HCT116 (cell line): Measurements from ENCODE around the gene CKLF. TPM values are rescaled to one million over a fixed set of nuclear protein-coding genes. Genes with fewer than 3 reads are reported as not detected.

ENCODE experiments used
- ATAC-seq: fragments of 200-7000 bp; cut with Tn5 transposase; 2 replicates; pipeline ENCODE4 v1.9.1; 2020; ENCODE audit warnings: mild to moderate bottlenecking, moderate library complexity
- BruUV-seq: library from RNA; stranded (reverse); fragments of 400-500 nt; replicated peaks from 2 replicates; lab custom pipeline; 2021; lab: Mats Ljungman, UMichigan
- CTCF ChIA-PET: fragments of 300-600 bp; sonication (Branson Sonifier 250); formaldehyde crosslinking; loops from one replicate; lab custom pipeline; 2021; ENCODE audit warnings: antibody characterized with exemption; lab: Charles Lee
- POLR2A ChIA-PET: fragments of 300-600, 350-600 bp; sonication (Branson Sonifier 250); formaldehyde crosslinking; loops from one replicate; lab custom pipeline; 2021; ENCODE audit warnings: antibody characterized with exemption; lab: Charles Lee
- RAD21 ChIA-PET, 2 experiments: fragments of 300-600 bp; sonication (Branson Sonifier 250); formaldehyde crosslinking; loops; one replicate each; lab custom pipeline; 2023; ENCODE audit warnings: low total read pairs in 2 of 2; ENCODE audit not compliant: uncharacterized antibody in 2 of 2, unreplicated experiment in 2 of 2, low non-redundant PET in 1 of 2; lab: Charles Lee
- DNase-seq: peaks from one replicate; pipeline ENCODE4 v3.0.0-alpha.2; 2010; ENCODE audit warnings: low read depth, low spot score
- H2AFZ ChIP-seq: fragments of 200-600 bp; shearing (Covaris generic), sonication (generic); 2 replicates; pipeline ENCODE4 v1.6.1; 2017; ENCODE audit warnings: low read depth, mixed run types, mixed read lengths, antibody characterized with exemption, low read length; ENCODE audit not compliant: poor library complexity, severe bottlenecking
- H3K27ac ChIP-seq: 2 replicates; pipeline ENCODE4 v1.5.1; 2012; ENCODE audit warnings: low read depth, low read length
- H3K27me3 ChIP-seq: fragments of 200-600 bp; sonication (generic); 2 replicates; pipeline ENCODE4 v1.6.1; 2016; ENCODE audit warnings: mixed run types, low read length, mixed read lengths; ENCODE audit not compliant: insufficient read depth
- H3K36me3 ChIP-seq, 2 experiments: fragments of 200-500 bp in 1 of 2; fragments of 200-600 bp in 1 of 2; sonication (Bioruptor generic) in 1 of 2; sonication (generic) in 1 of 2; 2 replicates each; pipeline versions ENCODE4 v1.5.1 to v1.6.1; 2014 to 2016; ENCODE audit warnings: low read length in 2 of 2, inconsistent platforms in 1 of 2, mixed read lengths in 1 of 2, mixed run types in 1 of 2; ENCODE audit not compliant: insufficient read depth in 2 of 2, control insufficient read depth in 1 of 2
- H3K4me1 ChIP-seq, 2 experiments: fragments of 200-600 bp in 1 of 2; sonication (generic) in 1 of 2; 2 replicates each; pipeline versions ENCODE4 v1.5.1 to v1.6.1; 2012 to 2017; ENCODE audit warnings: low read length in 2 of 2, inconsistent platforms in 1 of 2, mild to moderate bottlenecking in 1 of 2, mixed read lengths in 1 of 2, mixed run types in 1 of 2, moderate library complexity in 1 of 2; ENCODE audit not compliant: insufficient read depth in 2 of 2, control insufficient read depth in 1 of 2
- H3K4me2 ChIP-seq: fragments of 200-600 bp; sonication (generic); 2 replicates; pipeline ENCODE4 v1.6.1; 2017; ENCODE audit warnings: mixed run types, low read length, mixed read lengths
- H3K4me3 ChIP-seq, 2 experiments: fragments of 200-600 bp in 1 of 2; sonication (generic) in 1 of 2; replicated peaks in 1 of 2; 2 replicates each; pipeline ENCODE4 v1.5.1; 2011 to 2016; ENCODE audit warnings: low read length in 2 of 2, control low read depth in 1 of 2, low read depth in 1 of 2, mild to moderate bottlenecking in 1 of 2, mixed read lengths in 1 of 2, mixed run types in 1 of 2
- H3K79me2 ChIP-seq: fragments of 200-600 bp; sonication (generic); 2 replicates; pipeline ENCODE4 v1.6.1; 2017; ENCODE audit warnings: mild to moderate bottlenecking, mixed run types, low read length, moderate library complexity, mixed read lengths; ENCODE audit not compliant: insufficient read depth
- H3K9ac ChIP-seq: fragments of 200-600 bp; sonication (generic); 2 replicates; pipeline ENCODE4 v1.6.1; 2016; ENCODE audit warnings: low read length, mixed read lengths
- H3K9me2 ChIP-seq: fragments of 200-600 bp; sonication (generic), shearing (Covaris generic); 2 replicates; pipeline ENCODE4 v1.6.1; 2017; ENCODE audit warnings: mixed run types, mild to moderate bottlenecking, moderate library complexity; ENCODE audit not compliant: insufficient read depth
- H3K9me3 ChIP-seq, 2 experiments: fragments of 200-500 bp in 1 of 2; fragments of 200-600 bp in 1 of 2; sonication (Bioruptor generic) in 1 of 2; sonication (generic) in 1 of 2; 2 replicates each; pipeline ENCODE4 v1.6.1; 2014 to 2017; ENCODE audit warnings: low read length in 2 of 2, mixed read lengths in 2 of 2, inconsistent platforms in 1 of 2, low read depth in 1 of 2, mild to moderate bottlenecking in 1 of 2, mixed run types in 1 of 2, moderate library complexity in 1 of 2; ENCODE audit not compliant: control insufficient read depth in 1 of 2, insufficient read depth in 1 of 2
- H4K20me1 ChIP-seq: fragments of 200-600 bp; sonication (generic), shearing (Covaris generic); 2 replicates; pipeline ENCODE4 v1.6.1; 2017; ENCODE audit warnings: mixed run types, mild to moderate bottlenecking, moderate library complexity; ENCODE audit not compliant: insufficient read depth
- CBX3 ChIP-seq: IDR thresholded peaks from 2 replicates; pipeline ENCODE4 v1.6.1; 2012; ENCODE audit warnings: low read depth
- CEBPB ChIP-seq: IDR thresholded peaks from 2 replicates; pipeline ENCODE4 v1.6.1; 2012; ENCODE audit warnings: low read depth
- EGR1 ChIP-seq: IDR thresholded peaks from 2 replicates; pipeline ENCODE4 v1.6.1; 2012; ENCODE audit warnings: low read depth
- EZH2 ChIP-seq: fragments of 200-600 bp; sonication (generic); IDR thresholded peaks from 2 replicates; pipeline ENCODE4 v1.6.1; 2017; ENCODE audit warnings: antibody characterized with exemption, mixed run types
- EZH2phosphoT487 ChIP-seq: fragments of 200-600 bp; IDR thresholded peaks from 2 replicates; pipeline ENCODE4 v1.6.1; 2018; ENCODE audit warnings: antibody characterized with exemption, borderline replicate concordance
- FOSL1 ChIP-seq: IDR thresholded peaks from 2 replicates; pipeline ENCODE4 v1.6.1; 2012; ENCODE audit warnings: low read depth
- JUND ChIP-seq: IDR thresholded peaks from 2 replicates; pipeline ENCODE4 v1.6.1; 2012
- POLR2A ChIP-seq: IDR thresholded peaks from 2 replicates; pipeline ENCODE4 v1.7.0; 2011; ENCODE audit warnings: borderline replicate concordance; ENCODE audit not compliant: insufficient read depth, insufficient read length; ENCODE audit errors: extremely low read depth
- POLR2AphosphoS5 ChIP-seq: IDR thresholded peaks from 2 replicates; pipeline ENCODE4 v1.6.1; 2011; ENCODE audit warnings: mild to moderate bottlenecking, low read depth, low read length, moderate library complexity
- SIN3A ChIP-seq: IDR thresholded peaks from 2 replicates; pipeline ENCODE4 v1.6.1; 2012; ENCODE audit warnings: low read depth
- YY1 ChIP-seq: IDR thresholded peaks from 2 replicates; pipeline ENCODE4 v1.6.1; 2011; ENCODE audit warnings: low read length, low read depth, moderate library complexity, mild to moderate bottlenecking; ENCODE audit not compliant: insufficient replicate concordance; ENCODE audit errors: extremely low read depth
- ZFX ChIP-seq: fragments of 450-650 bp; IDR thresholded peaks from 2 replicates; pipeline ENCODE4 v1.6.1; 2017
- ZNF274 ChIP-seq: fragments of 200-500 bp; sonication (Bioruptor generic); IDR thresholded peaks from 2 replicates; pipeline ENCODE4 v1.6.1; 2014; ENCODE audit warnings: mild to moderate bottlenecking, low read depth, low read length, inconsistent platforms
- intact Hi-C: fragments of 100-400 bp; cut with micrococcal nuclease; formaldehyde crosslinking; loops from 2 replicates; pipeline ENCODE4 v1.10.0; 2022
- total RNA-seq: library from RNA; stranded (reverse); gene quantifications from one replicate; pipeline ENCODE4 v1.2.1, GENCODE V29; 2021; ENCODE audit not compliant: unreplicated experiment
- TF ChIP-seq, protein P1 (sequence below): IDR thresholded peaks from 2 replicates; pipeline ENCODE4 v1.6.1; 2011; ENCODE audit warnings: mild to moderate bottlenecking, low read length, moderate library complexity; ENCODE audit not compliant: insufficient replicate concordance; ENCODE audit errors: extremely low read depth
- TF ChIP-seq, protein P2 (sequence below): IDR thresholded peaks from 2 replicates; pipeline ENCODE4 v1.6.1; 2012
- TF ChIP-seq, protein P3 (sequence below): IDR thresholded peaks from 2 replicates; pipeline ENCODE4 v1.6.1; 2012; ENCODE audit warnings: low read depth

Gene CKLF
- total RNA-seq, 1 experiment from 2014 or later, result 38.6 TPM

DNA sequence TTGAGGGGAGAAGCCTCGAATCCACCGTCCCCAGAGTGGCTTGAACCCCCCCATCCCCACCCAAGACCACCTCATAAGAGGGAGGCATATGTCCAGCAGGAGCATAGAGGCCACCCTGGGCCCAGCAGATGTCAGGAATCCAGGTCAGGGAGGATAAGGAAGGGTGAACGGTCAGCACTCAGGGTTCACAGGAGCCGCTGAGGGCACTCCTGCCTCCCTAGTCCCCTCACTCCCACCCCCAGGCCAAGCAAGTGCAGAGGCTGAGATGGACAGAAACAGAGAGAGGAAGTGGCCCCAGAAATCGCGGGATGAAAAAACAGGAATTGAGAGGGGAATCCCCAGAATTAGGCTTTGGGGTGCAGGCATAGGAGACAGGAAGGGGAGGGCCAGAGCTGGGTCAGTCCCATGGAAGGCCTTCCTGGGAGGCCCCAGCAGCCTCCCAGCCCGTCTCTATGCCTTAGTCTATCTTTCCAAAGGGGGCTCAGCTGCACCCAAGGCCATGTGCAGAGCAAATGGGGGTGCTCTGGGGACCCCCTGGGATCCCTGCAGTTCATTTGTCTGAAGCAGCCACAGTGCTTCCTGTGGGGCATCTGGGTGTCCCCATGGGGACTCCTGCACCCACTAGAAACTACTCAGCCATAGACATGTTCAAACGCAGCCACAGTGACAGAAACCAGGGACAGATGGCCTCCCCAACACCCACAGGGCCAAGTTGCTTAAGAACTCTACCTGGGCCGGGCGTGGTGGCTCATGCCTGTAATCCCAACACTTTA is 53.8 kb downstream of the CKLF start (continued):
- TF ChIP-seq, protein P1, sequence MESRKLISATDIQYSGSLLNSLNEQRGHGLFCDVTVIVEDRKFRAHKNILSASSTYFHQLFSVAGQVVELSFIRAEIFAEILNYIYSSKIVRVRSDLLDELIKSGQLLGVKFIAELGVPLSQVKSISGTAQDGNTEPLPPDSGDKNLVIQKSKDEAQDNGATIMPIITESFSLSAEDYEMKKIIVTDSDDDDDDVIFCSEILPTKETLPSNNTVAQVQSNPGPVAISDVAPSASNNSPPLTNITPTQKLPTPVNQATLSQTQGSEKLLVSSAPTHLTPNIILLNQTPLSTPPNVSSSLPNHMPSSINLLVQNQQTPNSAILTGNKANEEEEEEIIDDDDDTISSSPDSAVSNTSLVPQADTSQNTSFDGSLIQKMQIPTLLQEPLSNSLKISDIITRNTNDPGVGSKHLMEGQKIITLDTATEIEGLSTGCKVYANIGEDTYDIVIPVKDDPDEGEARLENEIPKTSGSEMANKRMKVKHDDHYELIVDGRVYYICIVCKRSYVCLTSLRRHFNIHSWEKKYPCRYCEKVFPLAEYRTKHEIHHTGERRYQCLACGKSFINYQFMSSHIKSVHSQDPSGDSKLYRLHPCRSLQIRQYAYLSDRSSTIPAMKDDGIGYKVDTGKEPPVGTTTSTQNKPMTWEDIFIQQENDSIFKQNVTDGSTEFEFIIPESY, result no peak
- TF ChIP-seq ZFX (no peak), EZH2 (no peak), CEBPB (no peak), YY1 (no peak)

DNA sequence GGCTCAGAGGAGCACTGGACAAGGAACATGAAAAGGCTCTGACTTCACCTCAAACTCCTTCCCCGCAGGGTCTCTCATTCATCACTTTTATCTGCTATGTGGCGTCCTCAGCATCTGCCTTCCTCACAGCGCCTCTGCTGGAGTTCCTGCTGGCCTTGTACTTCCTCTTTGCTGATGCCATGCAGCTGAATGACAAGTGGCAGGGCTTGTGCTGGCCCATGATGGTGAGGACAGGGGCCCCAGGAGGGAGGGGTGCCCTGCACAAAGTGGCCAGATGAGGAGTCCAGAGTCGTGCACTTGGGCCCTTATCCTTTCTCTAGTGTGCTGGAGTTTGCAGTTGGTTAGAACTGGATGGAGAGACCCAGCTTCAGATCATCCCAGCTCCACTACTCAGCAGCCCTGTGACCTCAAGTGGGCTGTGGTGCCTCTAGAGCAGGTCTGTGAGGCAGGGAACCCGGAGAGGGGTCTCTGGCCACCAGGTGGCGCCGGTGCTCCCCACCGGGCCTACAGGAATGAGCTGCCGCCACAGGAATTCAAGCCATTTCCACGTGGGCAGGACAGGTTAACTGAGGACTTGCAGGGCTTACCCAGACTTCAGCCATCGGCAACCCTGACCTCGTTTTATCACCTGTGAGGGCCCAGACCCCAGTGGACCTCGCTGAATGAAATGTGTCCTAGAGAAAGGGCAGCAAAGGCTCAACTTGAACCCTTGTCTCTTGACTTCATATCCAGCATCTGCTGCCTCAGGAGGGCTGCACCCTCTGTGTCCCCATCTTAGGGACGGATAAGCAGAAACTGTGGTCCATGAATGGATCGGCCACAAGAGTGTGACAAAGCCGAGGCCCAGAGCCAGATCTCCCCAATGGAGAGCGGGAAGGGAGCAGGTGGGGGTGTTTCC is 56.1 kb downstream of the CKLF start:
- H3K4me3 ChIP-seq, result peak overlapping the region in 1 of 2 experiments; percentile 7; a peak in 1 of 4 replicates
- no peaks in the 10 kb centered on the region for H3K27me3 ChIP-seq
- POLR2A ChIA-PET, result interaction anchor here (0.6 kb wide), 1 partner anchor 10 kb away, joined by 3 read pairs; no protein-coding TSS in a partner anchor
- H3K9ac ChIP-seq, result peak overlapping the region; percentile 64
- intact Hi-C loops, result loop anchor here (2.0 to 5.0 kb wide), 2 partner anchors 201 to 258 kb away; no protein-coding TSS in a partner anchor
- no TSS peak for BruUV-seq
- RAD21 ChIA-PET, result interaction anchor here in 1 of 2 experiments (0.6 to 1.1 kb wide), 3 partner anchors 46 to 260 kb away, joined by 3 to 12 read pairs (median 3); no protein-coding TSS in a partner anchor
- H3K9me3 ChIP-seq, result no peaks in the 10 kb centered on the region
- ATAC-seq (peak; percentile 76), DNase-seq (peak; percentile 74)
- 0 out of 2 replicates have a peak, but pooled peaks cover 4% of the 10 kb centered on the region for H4K20me1 ChIP-seq
- peaks cover 8% of the 10 kb centered on the region; the same call in 1 of the 2 replicates for H3K79me2 ChIP-seq
- no peak overlapping the region for H2AFZ ChIP-seq
- CTCF ChIA-PET, result interaction anchor here (0.6 to 3.2 kb wide), 33 partner anchors 9 to 293 kb away, joined by 3 to 41 read pairs (median 4); partner anchors contain the start of genes CKLF, CMTM2, CMTM4 and TK2
- peaks cover 24 to 39% of the 10 kb centered on the region in 2 experiments for H3K4me1 ChIP-seq
- peak overlapping the region; percentile 54 for H3K27ac ChIP-seq
- no peaks in the 10 kb centered on the region for H3K9me2 ChIP-seq
- peaks cover 12 to 15% of the 10 kb centered on the region in 2 experiments; a peak in 3 of 4 replicates for H3K36me3 ChIP-seq
- H3K4me2 ChIP-seq, result peak overlapping the region; percentile 70
- TF ChIP-seq EZH2 (no peak), EZH2phosphoT487 (no peak), CEBPB (no peak), ZNF274 (no peak), CBX3 (no peak), POLR2A (no peak), JUND (no peak), EGR1 (peak; percentile 32; the same call in 1 of the 2 replicates), ZFX (no peak), SIN3A (no peak), FOSL1 (no peak), POLR2AphosphoS5 (no peak)
- TF ChIP-seq, protein P2, sequence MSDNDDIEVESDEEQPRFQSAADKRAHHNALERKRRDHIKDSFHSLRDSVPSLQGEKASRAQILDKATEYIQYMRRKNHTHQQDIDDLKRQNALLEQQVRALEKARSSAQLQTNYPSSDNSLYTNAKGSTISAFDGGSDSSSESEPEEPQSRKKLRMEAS, result peak; percentile 93
- TF ChIP-seq, protein P3, sequence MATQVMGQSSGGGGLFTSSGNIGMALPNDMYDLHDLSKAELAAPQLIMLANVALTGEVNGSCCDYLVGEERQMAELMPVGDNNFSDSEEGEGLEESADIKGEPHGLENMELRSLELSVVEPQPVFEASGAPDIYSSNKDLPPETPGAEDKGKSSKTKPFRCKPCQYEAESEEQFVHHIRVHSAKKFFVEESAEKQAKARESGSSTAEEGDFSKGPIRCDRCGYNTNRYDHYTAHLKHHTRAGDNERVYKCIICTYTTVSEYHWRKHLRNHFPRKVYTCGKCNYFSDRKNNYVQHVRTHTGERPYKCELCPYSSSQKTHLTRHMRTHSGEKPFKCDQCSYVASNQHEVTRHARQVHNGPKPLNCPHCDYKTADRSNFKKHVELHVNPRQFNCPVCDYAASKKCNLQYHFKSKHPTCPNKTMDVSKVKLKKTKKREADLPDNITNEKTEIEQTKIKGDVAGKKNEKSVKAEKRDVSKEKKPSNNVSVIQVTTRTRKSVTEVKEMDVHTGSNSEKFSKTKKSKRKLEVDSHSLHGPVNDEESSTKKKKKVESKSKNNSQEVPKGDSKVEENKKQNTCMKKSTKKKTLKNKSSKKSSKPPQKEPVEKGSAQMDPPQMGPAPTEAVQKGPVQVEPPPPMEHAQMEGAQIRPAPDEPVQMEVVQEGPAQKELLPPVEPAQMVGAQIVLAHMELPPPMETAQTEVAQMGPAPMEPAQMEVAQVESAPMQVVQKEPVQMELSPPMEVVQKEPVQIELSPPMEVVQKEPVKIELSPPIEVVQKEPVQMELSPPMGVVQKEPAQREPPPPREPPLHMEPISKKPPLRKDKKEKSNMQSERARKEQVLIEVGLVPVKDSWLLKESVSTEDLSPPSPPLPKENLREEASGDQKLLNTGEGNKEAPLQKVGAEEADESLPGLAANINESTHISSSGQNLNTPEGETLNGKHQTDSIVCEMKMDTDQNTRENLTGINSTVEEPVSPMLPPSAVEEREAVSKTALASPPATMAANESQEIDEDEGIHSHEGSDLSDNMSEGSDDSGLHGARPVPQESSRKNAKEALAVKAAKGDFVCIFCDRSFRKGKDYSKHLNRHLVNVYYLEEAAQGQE, result no peak
